ENCODE data around the gene PDE3B.
"Not testable (repeated sequence)": the region's sequence is repeated elsewhere in the genome, so short reads cannot be mapped to it uniquely, and the experiment has no call there.

The PDE3B gene

GRCh38 chr11:14645985-14646900 lies 2.6 kb downstream of the PDE3B start:
- no peak for TF ChIP-seq CTCF (IDR thresholded peaks at IDR 0.05; ENCODE audit: low read depth, low read length)
- no peak overlapping the region for H3K4me3 ChIP-seq (replicated peaks in 1 of 2; ENCODE audit: low read depth in 2 of 2, low read length in 2 of 2)
- DNase-seq (ENCODE audit: low read depth in 2 of 2) = no peak

DNA sequence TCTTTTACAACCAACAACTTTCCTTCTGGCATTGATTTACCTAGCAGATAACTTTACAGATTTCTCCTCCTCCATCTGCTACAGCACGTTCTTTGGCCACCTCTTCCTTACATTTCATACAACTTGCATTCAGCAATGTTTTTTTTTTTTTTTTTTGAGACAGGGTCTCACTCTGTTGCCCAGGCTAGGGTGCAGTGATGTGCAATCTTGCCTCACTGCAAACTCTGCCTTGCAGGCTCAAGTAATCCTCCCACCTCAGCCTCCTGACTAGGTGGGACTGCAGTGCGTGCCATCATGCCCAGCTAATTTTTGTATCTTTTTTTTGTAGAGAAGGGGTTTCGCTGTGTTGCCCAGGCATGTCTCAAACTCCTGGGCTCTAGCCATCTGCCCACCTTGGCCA lies 6.5 kb downstream of the PDE3B start:
- H3K4me3 ChIP-seq (replicated peaks in 1 of 2; ENCODE audit: low read depth in 2 of 2, low read length in 2 of 2) = no peak overlapping the region
- TF ChIP-seq CTCF (IDR thresholded peaks at IDR 0.05; ENCODE audit: low read depth, low read length) = no peak
- DNase-seq (ENCODE audit: low read depth in 2 of 2) = no peak

GRCh38 chr11:14653090-14653489 lies 9.5 kb downstream of the PDE3B start:
- H3K4me3 ChIP-seq (replicated peaks in 1 of 2; ENCODE audit: low read depth in 2 of 2, low read length in 2 of 2) = no peak overlapping the region
- no peak for DNase-seq (ENCODE audit: low read depth in 2 of 2)
- TF ChIP-seq CTCF (IDR thresholded peaks at IDR 0.05; ENCODE audit: low read depth, low read length) = no peak

DNA sequence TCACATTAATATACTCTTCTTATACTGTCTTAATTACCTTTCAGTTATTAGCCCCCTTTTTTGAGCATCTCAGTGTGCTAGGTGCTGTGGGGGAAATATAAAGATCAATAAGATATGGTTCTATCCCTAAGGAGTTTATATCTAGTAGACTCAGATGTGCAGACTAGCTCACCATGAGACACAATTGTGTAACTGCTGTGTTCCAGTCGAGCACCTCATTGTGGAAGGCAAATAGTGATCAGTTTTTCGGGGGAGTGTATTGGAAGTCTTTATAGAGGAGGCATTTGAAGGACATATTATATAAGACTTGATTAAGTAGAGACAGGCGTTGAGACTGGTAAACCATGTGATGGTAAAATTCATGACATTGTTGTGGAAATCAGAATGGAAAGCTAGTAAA lies 11.8 kb downstream of the PDE3B start:
- no peak overlapping the region for H3K4me3 ChIP-seq (replicated peaks in 1 of 2; ENCODE audit: low read depth in 2 of 2, low read length in 2 of 2)
- TF ChIP-seq CTCF (IDR thresholded peaks at IDR 0.05; ENCODE audit: low read depth, low read length) = no peak
- no peak for DNase-seq (ENCODE audit: low read depth in 2 of 2)

GRCh38 chr11:14656536-14657457 lies 13.2 kb downstream of the PDE3B start:
- H3K4me3 ChIP-seq (replicated peaks in 1 of 2; ENCODE audit: low read depth in 2 of 2, low read length in 2 of 2) = no peak overlapping the region
- no peak for DNase-seq (ENCODE audit: low read depth in 2 of 2)
- TF ChIP-seq CTCF (IDR thresholded peaks at IDR 0.05; ENCODE audit: low read depth, low read length) = no peak

DNA sequence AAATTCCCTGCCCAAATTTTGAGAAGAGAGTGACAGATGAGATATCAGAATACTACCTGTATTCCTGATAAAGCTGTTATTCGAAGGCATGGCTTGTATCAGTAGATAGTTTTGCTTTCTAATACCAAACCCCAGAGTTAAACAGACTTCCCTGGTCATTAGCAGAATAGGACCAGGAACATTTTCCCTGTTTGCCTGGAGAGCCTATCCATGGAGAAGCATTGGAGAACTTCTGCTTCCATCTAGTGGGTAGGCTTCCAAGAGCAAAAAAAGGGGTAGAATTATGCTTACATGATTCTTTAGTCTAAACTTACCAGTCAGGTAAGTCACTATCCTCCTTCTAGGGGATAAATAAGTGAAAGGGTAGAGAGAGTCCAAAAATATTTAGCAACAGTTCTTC lies 14.2 kb downstream of the PDE3B start:
- DNase-seq (ENCODE audit: low read depth in 2 of 2) = no peak
- TF ChIP-seq CTCF (IDR thresholded peaks at IDR 0.05; ENCODE audit: low read depth, low read length) = no peak
- no peak overlapping the region for H3K4me3 ChIP-seq (replicated peaks in 1 of 2; ENCODE audit: low read depth in 2 of 2, low read length in 2 of 2)

GRCh38 chr11:14664926-14665325 lies 21.3 kb downstream of the PDE3B start:
- not testable (repeated sequence) for H3K4me3 ChIP-seq (replicated peaks in 1 of 2; ENCODE audit: low read depth in 2 of 2, low read length in 2 of 2); DNase-seq (ENCODE audit: low read depth in 2 of 2)

GRCh38 chr11:14667329-14667728 lies 23.7 kb downstream of the PDE3B start:
- not testable (repeated sequence) for H3K4me3 ChIP-seq (replicated peaks in 1 of 2; ENCODE audit: low read depth in 2 of 2, low read length in 2 of 2); DNase-seq (ENCODE audit: low read depth in 2 of 2)

Measured in cardiac fibroblast (primary cell).